HG03558 (cell line): ENCODE data around the gene BAIAP2.
"Not testable (repeated sequence)": the region's sequence is repeated elsewhere in the genome, so short reads cannot be mapped to it uniquely, and the experiment has no call there.

ENCODE experiments used
- ATAC-seq: cut with Tn5 transposase; IDR thresholded peaks from one replicate; pipeline ENCODE4 v1.9.1; 2021; ENCODE audit warnings: moderate number of reproducible peaks; ENCODE audit not compliant: unreplicated experiment; ENCODE audit errors: extremely low read depth

BAIAP2 gene

DNA sequence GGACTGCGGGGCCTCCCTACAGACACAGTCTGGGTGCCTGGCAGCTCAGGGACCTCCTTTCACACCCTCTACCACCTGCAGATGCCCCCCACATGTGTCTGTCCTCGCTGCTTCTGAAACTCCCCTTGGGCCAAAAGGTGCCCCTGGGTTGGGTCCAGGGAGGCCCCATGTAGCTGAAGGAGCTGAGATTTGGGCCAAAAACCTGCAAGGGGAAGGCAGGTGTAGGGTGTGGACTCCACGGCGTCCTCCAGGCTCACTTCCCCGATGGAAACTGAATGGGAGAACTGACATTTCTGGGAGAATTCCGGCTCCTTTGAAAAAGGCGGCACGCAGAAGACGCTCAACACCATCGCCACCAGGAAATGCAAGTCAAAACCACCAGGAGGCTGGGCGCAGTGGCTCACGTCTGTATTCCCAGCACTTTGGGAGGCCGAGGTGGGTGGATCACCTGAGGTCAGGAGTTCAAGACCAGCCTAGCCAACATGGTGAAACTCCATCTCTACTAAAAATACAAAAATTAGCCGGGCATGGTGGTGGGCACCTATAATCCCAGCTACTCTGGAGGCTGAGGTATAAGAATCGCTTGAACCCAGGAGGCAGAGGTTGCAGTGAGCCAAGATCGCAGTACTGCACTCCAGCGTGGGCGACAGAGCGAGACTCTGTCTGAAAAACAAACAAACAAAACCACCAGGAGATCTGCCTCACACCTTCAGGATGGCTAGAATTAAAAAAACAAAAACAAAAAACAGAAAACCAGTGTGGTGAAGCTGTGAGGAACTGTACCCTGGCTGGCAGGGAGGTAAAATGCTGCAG, 13.2 kb upstream of the BAIAP2 start:
- no peak for ATAC-seq

GRCh38 chr17:81022344-81022676, 12.6 kb upstream of the BAIAP2 start:
- no peak for ATAC-seq

DNA sequence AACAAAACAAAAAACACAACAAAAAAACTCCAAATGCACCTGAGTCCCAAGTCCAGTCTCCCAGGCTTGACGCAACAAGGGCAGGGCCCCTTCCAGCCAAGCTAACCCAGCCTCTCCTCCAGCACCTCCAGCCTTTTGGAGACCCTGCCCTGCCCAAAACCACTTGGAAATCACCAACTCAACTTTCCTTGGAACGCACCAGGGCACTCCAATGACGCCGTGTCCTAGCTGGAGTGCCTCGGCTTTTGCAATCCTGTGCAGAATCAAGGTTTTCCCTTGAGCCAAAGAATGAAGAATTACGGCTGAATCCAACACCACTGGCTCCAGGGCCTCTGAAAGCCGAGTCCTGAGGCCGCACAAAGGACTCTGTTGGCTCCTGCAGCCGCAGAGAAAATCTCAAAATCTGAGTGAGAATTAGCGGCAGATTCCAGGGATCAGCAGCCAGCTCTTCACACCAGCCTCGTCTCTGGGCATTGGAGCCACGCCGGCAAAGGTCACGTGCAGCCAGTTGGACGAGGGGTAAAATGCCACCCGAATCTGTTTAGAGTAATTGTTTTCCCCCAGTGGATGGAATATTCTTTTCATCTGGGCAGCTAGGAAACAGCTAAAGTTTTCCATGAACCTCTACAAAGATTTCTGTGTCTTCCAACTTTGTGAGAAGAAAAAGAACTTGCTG, 9.7 kb upstream of the BAIAP2 start:
- no peak for ATAC-seq

DNA sequence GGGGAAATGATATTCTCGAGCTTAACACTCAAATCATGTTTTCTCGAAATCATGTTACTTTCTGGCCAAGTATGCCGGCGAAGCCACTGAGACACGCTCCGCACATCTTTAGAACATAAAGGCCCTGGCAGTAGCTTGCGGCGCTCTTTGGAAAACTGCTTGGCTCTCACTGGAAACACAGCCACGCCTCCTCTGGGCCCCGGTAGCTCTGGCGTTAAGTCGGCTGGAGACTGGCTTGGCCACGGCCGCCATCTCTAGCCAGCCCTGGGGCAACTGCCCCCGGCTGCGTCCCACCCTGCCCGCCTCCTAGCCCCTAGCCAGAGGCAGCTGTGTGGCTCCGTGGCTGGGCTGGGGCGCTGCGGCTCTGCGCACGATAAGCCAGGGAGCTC, 9.2 kb upstream of the BAIAP2 start:
- no peak for ATAC-seq

DNA sequence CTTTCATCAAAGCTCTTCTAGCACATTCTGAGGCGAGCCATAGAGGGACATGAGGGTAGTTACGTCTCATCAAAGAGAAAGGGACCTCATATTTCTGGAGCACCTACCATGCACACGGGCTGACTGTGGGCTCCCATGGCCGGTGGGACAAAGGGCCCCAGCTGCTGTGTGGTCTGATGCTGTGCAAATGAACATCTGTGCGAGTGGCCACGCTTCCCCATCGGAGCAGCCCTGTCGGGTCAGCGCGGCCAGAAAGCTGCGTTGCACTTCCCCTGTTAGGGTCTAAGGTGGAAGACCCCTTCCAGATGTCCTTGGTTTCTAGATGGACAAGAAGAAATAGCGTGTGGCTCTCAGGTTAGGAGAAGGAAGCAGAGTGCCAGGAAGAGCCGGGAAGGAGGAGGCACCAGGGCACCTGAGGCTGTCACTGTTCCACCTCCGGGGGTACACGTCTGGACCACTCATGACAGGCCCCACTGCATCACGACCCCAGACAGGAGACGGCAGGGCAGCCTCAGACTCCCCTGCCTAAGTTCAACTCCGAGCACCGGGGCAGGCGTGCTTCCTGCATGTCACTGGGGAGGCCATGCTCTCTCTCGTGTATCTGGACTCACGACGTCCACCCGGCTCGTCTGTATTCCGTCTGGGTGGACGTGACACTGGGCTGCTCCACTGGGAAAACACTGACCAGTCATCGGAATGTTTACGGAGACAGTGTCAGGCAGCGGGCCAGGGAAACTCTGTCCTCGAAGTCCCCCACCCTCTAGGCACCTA, 8.5 kb upstream of the BAIAP2 start:
- no peak for ATAC-seq

DNA sequence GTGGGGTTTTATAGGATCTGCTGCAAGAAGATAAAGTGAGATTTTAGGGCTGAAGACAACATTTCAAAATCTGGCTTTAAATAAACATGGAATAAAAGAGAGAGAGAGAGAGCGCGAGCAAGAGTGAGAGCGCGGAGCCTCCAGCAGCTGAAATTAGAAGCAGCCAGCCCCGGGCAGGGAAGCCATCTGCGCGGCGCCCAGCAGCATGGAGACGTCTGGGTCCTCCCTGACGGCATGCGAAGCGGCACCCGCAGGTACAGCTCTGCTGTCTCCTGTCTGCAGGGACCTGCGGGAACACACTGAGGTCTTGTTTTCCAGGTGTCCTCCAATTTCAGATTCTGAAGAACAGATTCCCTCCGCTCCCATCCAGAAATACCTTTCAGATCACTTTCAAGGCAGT, 7.9 kb upstream of the BAIAP2 start:
- no peak for ATAC-seq

DNA sequence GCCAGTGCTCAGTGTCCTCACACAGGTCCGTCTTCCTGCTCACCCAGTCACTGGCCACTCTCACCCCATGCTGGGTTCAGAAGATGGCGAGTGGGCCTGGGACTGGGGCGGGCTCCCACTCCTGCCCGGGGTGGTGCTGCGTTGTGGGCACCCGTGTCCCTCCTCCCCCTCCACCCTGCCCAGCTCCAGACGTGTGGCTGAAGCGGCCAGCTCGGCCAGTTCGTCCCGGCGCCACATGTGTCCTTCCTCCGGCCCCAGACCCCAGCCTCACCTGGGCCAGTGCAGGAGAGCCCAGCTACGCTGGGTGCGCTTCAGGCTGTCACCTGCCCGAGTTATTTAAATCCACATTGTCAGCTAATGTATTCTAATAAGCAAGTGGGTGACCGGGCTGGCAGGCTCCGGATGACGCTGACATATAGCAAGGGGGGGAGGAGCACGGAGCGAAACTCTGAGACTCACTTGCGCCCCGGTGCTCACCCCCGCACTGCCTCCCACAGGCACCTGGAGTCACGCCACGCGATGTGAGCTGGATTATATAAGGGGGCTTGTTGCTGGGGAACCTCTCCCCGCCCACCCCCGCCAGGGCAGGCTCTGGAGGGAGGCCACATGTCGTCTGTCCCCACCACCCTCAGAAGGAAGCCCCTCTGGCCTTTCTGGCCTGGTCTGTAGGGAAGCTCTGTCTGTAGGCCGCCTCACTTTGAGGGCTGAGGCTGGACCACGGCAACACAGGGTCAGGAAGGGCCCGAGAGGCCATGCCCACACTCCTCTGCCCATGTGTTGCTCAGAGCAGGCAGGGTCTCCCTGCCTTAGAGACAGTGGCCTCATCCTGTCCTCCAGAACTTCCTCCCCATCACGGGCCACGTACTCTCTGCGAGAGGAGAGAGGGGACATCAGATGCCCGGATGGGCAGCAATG, 7.1 kb upstream of the BAIAP2 start:
- ATAC-seq = no peak

DNA sequence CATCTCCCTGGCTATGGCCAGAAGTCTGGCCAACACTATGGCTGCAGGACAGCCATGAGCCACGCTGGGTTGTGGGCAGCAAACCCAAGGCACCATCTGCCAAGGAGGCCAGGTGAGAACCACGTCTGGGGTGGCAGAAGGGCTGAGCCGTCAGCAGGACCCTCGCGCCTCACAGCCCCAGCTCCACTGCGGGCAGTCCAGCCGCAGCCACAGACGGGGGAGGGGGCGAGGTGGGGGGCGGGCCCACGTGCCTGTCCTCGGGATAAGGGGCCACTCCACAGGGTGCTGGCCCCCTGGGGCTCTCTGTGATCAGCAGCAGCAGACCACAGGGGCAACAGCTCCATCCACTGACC, 6.5 kb upstream of the BAIAP2 start:
- ATAC-seq = no peak

- no peak for ATAC-seq
Observed at GRCh38 chr17:81029859-81030258, 5.1 kb upstream of the BAIAP2 start.

- not testable (repeated sequence) for ATAC-seq
Observed at GRCh38 chr17:81030312-81030711, 4.6 kb upstream of the BAIAP2 start.

DNA sequence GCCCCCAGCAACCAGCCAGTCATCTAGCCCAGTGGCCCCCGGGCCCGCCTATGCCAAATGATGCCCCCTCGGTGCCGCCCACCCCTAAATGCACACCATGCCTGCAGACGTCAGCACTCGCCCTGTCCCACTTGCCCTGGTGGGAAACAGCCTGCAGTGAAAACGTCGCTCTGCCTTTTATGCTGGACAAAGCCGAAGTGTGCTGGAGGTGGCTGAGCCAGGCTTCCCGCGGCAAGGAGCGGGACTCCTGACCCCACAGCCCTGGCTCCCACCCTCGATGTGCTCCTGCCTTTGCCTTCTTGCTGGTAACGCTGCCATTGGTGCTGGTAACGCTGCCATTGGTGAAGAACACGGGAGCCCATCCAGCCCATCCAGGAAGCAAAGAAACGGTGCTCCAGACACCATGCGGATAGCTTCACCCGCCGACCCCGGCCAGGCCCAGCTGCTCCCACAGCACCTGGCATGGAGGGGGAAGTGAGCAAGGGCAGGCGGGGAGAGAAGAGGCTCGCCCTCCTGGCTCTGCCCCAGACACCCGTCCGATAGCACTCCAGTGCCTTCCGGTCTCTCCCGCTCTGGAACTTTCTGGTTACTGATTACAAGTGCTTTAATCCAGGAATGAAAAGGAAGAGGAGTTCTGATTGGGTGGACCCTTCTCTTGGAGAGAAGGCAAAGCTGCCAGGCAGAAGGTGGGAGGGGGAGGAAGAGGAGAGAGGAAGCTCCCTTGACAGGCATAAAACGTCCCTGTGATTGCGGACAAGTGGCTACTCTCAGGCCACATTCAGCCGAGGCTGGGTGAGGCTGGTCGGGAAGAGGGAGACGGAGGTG, 4.0 kb upstream of the BAIAP2 start:
- ATAC-seq = no peak

- no peak for ATAC-seq
Observed at GRCh38 chr17:81031566-81032550, 3.1 kb upstream of the BAIAP2 start.

- ATAC-seq = no peak
Observed at GRCh38 chr17:81032641-81033480, 2.1 kb upstream of the BAIAP2 start.

DNA sequence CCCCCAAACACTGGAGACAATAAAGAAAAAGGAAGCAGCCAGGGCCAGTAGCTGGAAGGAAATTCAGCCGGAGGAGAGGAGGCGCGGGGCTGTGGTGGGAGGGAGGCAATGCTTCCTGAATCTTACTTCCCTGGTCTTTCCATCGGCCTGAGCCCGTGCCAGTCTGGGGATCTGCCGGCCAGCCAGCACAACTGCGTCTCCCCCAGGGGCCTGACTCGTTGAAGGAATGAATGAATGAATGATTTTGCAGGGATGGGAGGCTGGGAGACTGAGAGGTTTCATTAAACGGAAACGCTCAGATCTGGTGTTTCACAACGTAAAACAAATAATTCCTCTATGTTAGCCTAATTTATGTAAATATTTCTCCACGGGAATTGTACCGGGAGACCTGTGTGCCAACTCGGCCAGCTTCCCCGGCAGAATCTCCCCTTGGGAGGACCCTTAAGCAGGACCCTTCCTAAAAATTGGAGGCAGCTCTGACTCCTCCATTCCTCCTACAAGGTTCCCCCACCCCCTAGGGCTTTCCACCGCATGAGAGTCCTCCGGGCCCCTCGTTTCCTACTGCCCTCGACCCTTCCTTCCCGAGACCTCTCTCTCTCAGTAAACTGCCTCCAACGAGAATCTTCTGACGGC, 1.3 kb upstream of the BAIAP2 start:
- no peak for ATAC-seq

GRCh38 chr17:81034168-81034777, 678 bp upstream of the BAIAP2 start:
- ATAC-seq = no peak

DNA sequence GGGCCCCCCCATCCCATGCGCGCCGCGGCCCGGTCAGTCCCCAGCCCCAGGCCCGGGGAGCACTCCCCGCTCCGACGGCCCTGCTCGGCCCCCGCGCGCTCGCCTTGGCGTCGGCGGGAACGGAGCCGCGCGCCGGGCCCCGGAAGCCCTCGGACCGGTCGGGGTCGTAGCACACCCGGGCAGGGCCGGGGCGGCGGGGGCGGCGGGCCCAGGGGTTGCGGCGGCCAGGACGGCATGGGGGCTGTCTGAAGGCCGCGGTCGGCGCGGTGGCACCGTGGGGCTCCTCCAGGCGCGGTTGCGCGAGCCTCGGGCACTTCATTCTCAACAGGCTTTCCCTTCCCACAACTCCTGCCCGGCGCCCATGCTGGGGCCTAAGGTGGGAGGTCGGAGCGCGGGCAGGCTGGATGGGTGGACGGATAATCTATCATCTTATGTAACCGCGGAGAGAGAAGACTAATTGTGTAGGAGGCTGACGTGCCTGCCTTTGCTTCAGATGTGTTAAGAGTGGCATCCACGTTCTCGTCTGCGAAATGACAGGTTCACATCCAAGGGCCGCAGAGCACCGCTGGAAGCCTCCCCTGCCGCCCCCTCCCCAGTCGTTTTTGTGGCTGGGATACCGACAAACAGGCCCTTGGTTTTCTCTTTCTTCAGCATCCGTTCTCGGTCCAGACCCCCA, 708 bp downstream of the BAIAP2 start:
- ATAC-seq = no peak
